CD8-positive, alpha-beta memory T cell (primary cell): ENCODE results near the gene PLCL2. TPM values are rescaled to one million over a fixed set of nuclear protein-coding genes. Genes with fewer than 3 reads are reported as not detected.

Experiments
- CTCF ChIA-PET: fragments of 350-600 bp; sonication (Branson Sonifier 250); formaldehyde crosslinking; loops from one replicate; lab custom pipeline; 2021; ENCODE audit warnings: antibody characterized with exemption; lab: Charles Lee
- POLR2A ChIA-PET: fragments of 350-600 bp; sonication (Branson Sonifier 250); formaldehyde crosslinking; loops from one replicate; lab custom pipeline; 2021; ENCODE audit warnings: antibody characterized with exemption; lab: Charles Lee
- DNase-seq, 5 donors: peaks; one replicate each; pipeline versions ENCODE4 v3.0.0 to v3.0.0-alpha.2; 2020 to 2022; ENCODE audit warnings: mixed read lengths in 1 of 5
- H3K27ac ChIP-seq: one replicate; pipeline ENCODE4 v1.7.0; 2013; ENCODE audit warnings: low read depth, mild to moderate bottlenecking, low read length, moderate library complexity
- H3K27me3 ChIP-seq: 2 replicates; pipeline ENCODE4 v1.7.0; 2013; ENCODE audit warnings: low read length, mild to moderate bottlenecking; ENCODE audit not compliant: insufficient read depth, poor library complexity, severe bottlenecking
- H3K36me3 ChIP-seq: 2 replicates; pipeline ENCODE4 v1.7.0; 2013; ENCODE audit warnings: mild to moderate bottlenecking, low read length, moderate library complexity; ENCODE audit not compliant: insufficient read depth
- H3K4me1 ChIP-seq: 2 replicates; pipeline ENCODE4 v1.7.0; 2013; ENCODE audit warnings: mild to moderate bottlenecking, low read length, moderate library complexity; ENCODE audit not compliant: insufficient read depth
- H3K4me3 ChIP-seq: 2 replicates; pipeline ENCODE4 v1.7.0; 2013; ENCODE audit warnings: mild to moderate bottlenecking, low read length
- H3K9me3 ChIP-seq: 2 replicates; pipeline ENCODE4 v1.7.0; 2013; ENCODE audit warnings: mild to moderate bottlenecking, low read length
- H3K27ac Mint-ChIP-seq, 8 donors: one replicate each; pipeline ENCODE4 v1.8.0; 2020 to 2021; ENCODE audit warnings: mixed read lengths in 8 of 8, mild to moderate bottlenecking in 6 of 8, inconsistent platforms in 3 of 8, moderate library complexity in 3 of 8
- H3K27me3 Mint-ChIP-seq, 2 donors: one replicate each; pipeline ENCODE4 v1.8.0; 2020 to 2021; ENCODE audit warnings: mixed read lengths in 2 of 2, mild to moderate bottlenecking in 1 of 2, moderate library complexity in 1 of 2
- H3K36me3 Mint-ChIP-seq, 3 donors: one replicate each; pipeline ENCODE4 v1.8.0; 2020 to 2021; ENCODE audit warnings: mixed read lengths in 3 of 3, inconsistent platforms in 1 of 3, mild to moderate bottlenecking in 1 of 3
- H3K4me1 Mint-ChIP-seq, 3 donors: one replicate each; pipeline ENCODE4 v1.8.0; 2020 to 2021; ENCODE audit warnings: mixed read lengths in 3 of 3, inconsistent platforms in 1 of 3, mild to moderate bottlenecking in 1 of 3
- H3K4me3 Mint-ChIP-seq, 7 donors: one replicate each; pipeline ENCODE4 v1.8.0; 2020 to 2021; ENCODE audit warnings: mixed read lengths in 7 of 7, mild to moderate bottlenecking in 6 of 7, moderate library complexity in 4 of 7, inconsistent platforms in 2 of 7
- H3K9me3 Mint-ChIP-seq, 5 donors: one replicate each; pipeline ENCODE4 v1.8.0; 2020 to 2022; ENCODE audit warnings: mixed read lengths in 5 of 5, mild to moderate bottlenecking in 3 of 5, moderate library complexity in 2 of 5, inconsistent platforms in 1 of 5
- polyA plus RNA-seq: library from polyadenylated mRNA; unstranded; fragments of 300-500 nt; fragmentation: Illumina TruSeq; gene quantifications from one replicate; pipeline ENCODE4 v1.2.3, GENCODE V29; 2021
- total RNA-seq, 2 experiments: library from RNA; stranded (reverse); gene quantifications; one replicate each; pipeline ENCODE4 v1.2.3, GENCODE V29; 2021

Gene PLCL2
- total and polyA plus RNA-seq, 3 experiments from 2014 or later: 22.2 to 94.9 (median 22.8) TPM

DNA sequence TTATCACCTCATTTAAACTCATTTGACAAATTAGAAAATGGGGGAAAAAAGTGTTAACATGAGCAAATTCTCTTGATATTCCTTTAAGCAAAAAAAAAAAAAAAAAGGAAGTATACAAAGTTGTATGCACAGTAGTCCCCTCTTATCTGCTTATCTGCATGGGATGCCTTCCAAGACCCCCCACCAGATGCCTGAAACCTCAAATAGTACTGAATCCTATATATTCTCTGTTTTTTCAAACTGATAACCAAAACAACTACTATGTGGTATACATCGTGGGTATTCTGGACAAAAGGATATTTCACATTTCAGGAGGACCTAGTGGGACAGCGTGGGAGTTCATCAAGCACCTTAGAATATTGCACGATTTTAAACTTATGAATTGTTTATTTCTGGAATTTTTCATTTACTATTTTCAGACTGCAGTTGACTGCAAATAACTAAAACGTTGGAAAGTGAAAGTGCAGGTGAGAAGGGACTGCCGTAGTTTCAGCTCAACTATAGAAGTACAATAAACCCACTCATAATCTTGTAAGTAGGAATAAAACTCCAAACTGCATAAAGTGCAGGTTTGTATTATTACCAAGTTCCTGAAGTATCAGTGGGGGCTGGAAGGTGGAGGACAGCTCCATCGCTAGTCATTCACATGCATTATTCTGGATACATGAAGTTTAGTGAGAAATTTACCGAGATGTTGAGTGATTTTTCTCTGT is 43.6 kb upstream of the PLCL2 start:
- DNase-seq: peak in 1 of 5 donors; percentile 1
- POLR2A ChIA-PET: interaction anchor here (1.1 to 3.4 kb wide), 7 partner anchors 8 to 310 kb away, joined by 3 to 38 read pairs (median 6); partner anchors contain the start of gene PLCL2
- peak overlapping the region; percentile 83 to 91 (median 84) for H3K4me3 Mint-ChIP-seq
- no peaks in the 10 kb centered on the region for H3K9me3 Mint-ChIP-seq
- H3K4me1 ChIP-seq: peaks cover 65% of the 10 kb centered on the region
- H3K4me3 ChIP-seq: peak overlapping the region; percentile 67
- H3K27ac Mint-ChIP-seq: peak overlapping the region; percentile 94 to 100 (median 98)
- H3K4me1 Mint-ChIP-seq: peaks cover 73 to 92% (median 87%) of the 10 kb centered on the region in 3 donors
- no peaks in the 10 kb centered on the region for H3K27me3 ChIP-seq
- H3K27ac ChIP-seq: peak overlapping the region; percentile 85
- CTCF ChIA-PET: interaction anchor here (0.8 to 4.8 kb wide), 9 partner anchors 11 to 391 kb away, joined by 3 to 52 read pairs (median 4); partner anchors contain the start of gene PLCL2
- H3K36me3 ChIP-seq: no peaks in the 10 kb centered on the region
- no peaks in the 10 kb centered on the region for H3K27me3 Mint-ChIP-seq
- no peaks in the 10 kb centered on the region for H3K36me3 Mint-ChIP-seq
- no peaks in the 10 kb centered on the region for H3K9me3 ChIP-seq

DNA sequence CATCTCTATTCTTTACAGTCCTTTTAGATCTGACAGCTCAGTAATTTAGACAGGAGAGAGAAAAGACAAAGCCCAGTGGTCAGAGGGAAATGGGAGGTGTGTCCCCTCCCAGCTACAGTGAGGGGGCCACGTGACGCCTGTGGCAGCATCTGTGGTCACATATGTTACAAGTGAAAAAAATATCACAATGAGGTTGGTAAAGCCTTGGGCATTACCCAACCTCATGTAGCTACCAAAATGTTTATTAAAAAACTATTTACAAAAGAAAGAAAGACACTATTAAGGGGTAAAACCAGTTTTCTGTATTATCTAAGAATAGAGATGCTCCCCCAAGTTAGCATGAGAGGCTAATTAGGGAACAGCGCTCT is 42.9 kb upstream of the PLCL2 start:
- Mint-ChIP-seq H3K27me3 (no peaks in the 10 kb centered on the region), H3K4me3 (peak overlapping the region; percentile 83 to 91 (median 84)), H3K4me1 (peaks cover 78 to 99% (median 94%) of the 10 kb centered on the region in 3 donors), H3K9me3 (no peaks in the 10 kb centered on the region), H3K36me3 (no peaks in the 10 kb centered on the region), H3K27ac (peak overlapping the region; percentile 94 to 100 (median 98))
- H3K4me1 ChIP-seq: peaks cover 71% of the 10 kb centered on the region
- H3K4me3 ChIP-seq: peak overlapping the region; percentile 67
- CTCF ChIA-PET: interaction anchor here (0.8 to 4.8 kb wide), 10 partner anchors 11 to 390 kb away, joined by 3 to 52 read pairs (median 4); partner anchors contain the start of gene PLCL2
- peak; percentile 33 to 79 (median 52) for DNase-seq
- H3K9me3 ChIP-seq: no peaks in the 10 kb centered on the region
- peak overlapping the region; percentile 85 for H3K27ac ChIP-seq
- POLR2A ChIA-PET: interaction anchor here (0.7 to 3.4 kb wide), 8 partner anchors 9 to 310 kb away, joined by 3 to 38 read pairs (median 6); partner anchors contain the start of gene PLCL2
- H3K27me3 ChIP-seq: no peaks in the 10 kb centered on the region
- H3K36me3 ChIP-seq: no peaks in the 10 kb centered on the region

GRCh38 chr3:16842272-16843270 is 42.2 kb upstream of the PLCL2 start:
- peak overlapping the region; percentile 94 to 100 (median 98) for H3K27ac Mint-ChIP-seq
- Histone ChIP-seq H3K9me3 (no peaks in the 10 kb centered on the region), H3K36me3 (no peaks in the 10 kb centered on the region), H3K4me3 (peak overlapping the region; percentile 67), H3K4me1 (peaks cover 70% of the 10 kb centered on the region), H3K27ac (peak overlapping the region; percentile 85), H3K27me3 (no peaks in the 10 kb centered on the region)
- no peaks in the 10 kb centered on the region for H3K36me3 Mint-ChIP-seq
- no peaks in the 10 kb centered on the region for H3K9me3 Mint-ChIP-seq
- DNase-seq: peak; percentile 51 to 86 (median 78)
- H3K4me3 Mint-ChIP-seq: peak overlapping the region; percentile 83 to 91 (median 84)
- H3K4me1 Mint-ChIP-seq: peaks cover 80 to 99% (median 94%) of the 10 kb centered on the region in 3 donors
- no peaks in the 10 kb centered on the region for H3K27me3 Mint-ChIP-seq
- ChIA-PET POLR2A (interaction anchor here (0.5 to 3.4 kb wide), 9 partner anchors 9 to 309 kb away, joined by 3 to 38 read pairs (median 5); partner anchors contain the start of gene PLCL2), CTCF (interaction anchor here (0.8 to 4.8 kb wide), 12 partner anchors 10 to 389 kb away, joined by 3 to 52 read pairs (median 4); partner anchors contain the start of gene PLCL2)

GRCh38 chr3:16844222-16844621 is 40.5 kb upstream of the PLCL2 start:
- H3K4me1 Mint-ChIP-seq: peaks cover 76 to 99% (median 94%) of the 10 kb centered on the region in 3 donors
- H3K4me1 ChIP-seq: peaks cover 70% of the 10 kb centered on the region
- no peaks in the 10 kb centered on the region for H3K36me3 Mint-ChIP-seq
- no peaks in the 10 kb centered on the region for H3K36me3 ChIP-seq
- POLR2A ChIA-PET: interaction anchor here (3.4 kb wide), 1 partner anchor 40 kb away, joined by 38 read pairs; the partner anchor contains the start of gene PLCL2
- H3K27ac ChIP-seq: no peak overlapping the region
- CTCF ChIA-PET: interaction anchor here (4.8 kb wide), 1 partner anchor 41 kb away, joined by 52 read pairs; the partner anchor contains the start of gene PLCL2
- H3K9me3 Mint-ChIP-seq: no peaks in the 10 kb centered on the region
- no peaks in the 10 kb centered on the region for H3K27me3 Mint-ChIP-seq
- H3K9me3 ChIP-seq: no peaks in the 10 kb centered on the region
- peak overlapping the region; percentile 88 to 100 (median 98) for H3K27ac Mint-ChIP-seq
- peak overlapping the region in 2 of 7 donors; percentile 9 to 87 for H3K4me3 Mint-ChIP-seq
- DNase-seq: no peak
- no peak overlapping the region for H3K4me3 ChIP-seq
- no peaks in the 10 kb centered on the region for H3K27me3 ChIP-seq

DNA sequence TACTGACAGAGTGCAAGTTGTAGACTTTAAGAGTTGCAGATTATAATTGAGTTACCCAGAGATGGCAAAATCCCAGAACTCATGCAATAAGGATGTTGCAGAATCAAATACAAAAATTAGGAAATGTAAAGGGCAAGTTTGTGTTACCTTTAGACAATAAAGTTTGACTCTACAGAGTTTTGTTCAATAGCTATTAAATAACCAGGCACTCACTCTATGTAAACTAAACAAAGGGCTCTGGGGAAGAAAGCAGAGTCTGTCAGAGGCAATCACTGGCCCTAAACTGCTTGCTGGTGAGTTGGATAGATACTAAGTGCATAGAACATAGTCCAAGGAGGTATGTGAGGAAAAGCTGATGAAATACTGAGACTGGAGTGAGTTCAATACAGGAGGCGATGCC is 40.0 kb upstream of the PLCL2 start:
- Mint-ChIP-seq H3K27ac (peak overlapping the region; percentile 19 to 100 (median 86)), H3K9me3 (no peaks in the 10 kb centered on the region), H3K4me3 (peak overlapping the region in 1 of 7 donors; percentile 7), H3K36me3 (no peaks in the 10 kb centered on the region), H3K4me1 (peaks cover 77 to 99% (median 97%) of the 10 kb centered on the region in 3 donors), H3K27me3 (no peaks in the 10 kb centered on the region)
- Histone ChIP-seq H3K9me3 (no peaks in the 10 kb centered on the region), H3K27me3 (no peaks in the 10 kb centered on the region), H3K27ac (no peak overlapping the region), H3K4me3 (no peak overlapping the region), H3K4me1 (peaks cover 75% of the 10 kb centered on the region), H3K36me3 (no peaks in the 10 kb centered on the region)
- ChIA-PET POLR2A (interaction anchor here (3.4 kb wide), 1 partner anchor 40 kb away, joined by 38 read pairs; the partner anchor contains the start of gene PLCL2), CTCF (interaction anchor here (4.8 kb wide), 1 partner anchor 40 kb away, joined by 52 read pairs; the partner anchor contains the start of gene PLCL2)
- no peak for DNase-seq

GRCh38 chr3:16846373-16847080 is 38.2 kb upstream of the PLCL2 start:
- peaks cover 72% of the 10 kb centered on the region for H3K4me1 ChIP-seq

More at GRCh38 chr3:16846373-16847080, 38.2 kb upstream of the PLCL2 start:
- H3K4me3 ChIP-seq: no peak overlapping the region
- no peaks in the 10 kb centered on the region for H3K9me3 ChIP-seq
- Mint-ChIP-seq H3K27ac (peak overlapping the region in 7 of 8 donors; percentile 20 to 83 (median 60)), H3K27me3 (no peaks in the 10 kb centered on the region), H3K4me3 (peak overlapping the region in 2 of 7 donors; percentile 3 to 34), H3K4me1 (peaks cover 73 to 90% (median 89%) of the 10 kb centered on the region in 3 donors), H3K9me3 (no peaks in the 10 kb centered on the region), H3K36me3 (no peaks in the 10 kb centered on the region)
- H3K27ac ChIP-seq: no peak overlapping the region
- ChIA-PET CTCF (interaction anchor here (1.0 to 1.3 kb wide), 3 partner anchors 8 to 38 kb away, joined by 3 to 7 read pairs (median 5); partner anchors contain the start of gene PLCL2), POLR2A (interaction anchor here (1.5 kb wide), 1 partner anchor 39 kb away, joined by 3 read pairs; no protein-coding TSS in a partner anchor)
- DNase-seq: no peak
- H3K27me3 ChIP-seq: no peaks in the 10 kb centered on the region
- no peaks in the 10 kb centered on the region for H3K36me3 ChIP-seq
